ENCODE measurements around the gene SATB2.

SATB2 gene

DNA sequence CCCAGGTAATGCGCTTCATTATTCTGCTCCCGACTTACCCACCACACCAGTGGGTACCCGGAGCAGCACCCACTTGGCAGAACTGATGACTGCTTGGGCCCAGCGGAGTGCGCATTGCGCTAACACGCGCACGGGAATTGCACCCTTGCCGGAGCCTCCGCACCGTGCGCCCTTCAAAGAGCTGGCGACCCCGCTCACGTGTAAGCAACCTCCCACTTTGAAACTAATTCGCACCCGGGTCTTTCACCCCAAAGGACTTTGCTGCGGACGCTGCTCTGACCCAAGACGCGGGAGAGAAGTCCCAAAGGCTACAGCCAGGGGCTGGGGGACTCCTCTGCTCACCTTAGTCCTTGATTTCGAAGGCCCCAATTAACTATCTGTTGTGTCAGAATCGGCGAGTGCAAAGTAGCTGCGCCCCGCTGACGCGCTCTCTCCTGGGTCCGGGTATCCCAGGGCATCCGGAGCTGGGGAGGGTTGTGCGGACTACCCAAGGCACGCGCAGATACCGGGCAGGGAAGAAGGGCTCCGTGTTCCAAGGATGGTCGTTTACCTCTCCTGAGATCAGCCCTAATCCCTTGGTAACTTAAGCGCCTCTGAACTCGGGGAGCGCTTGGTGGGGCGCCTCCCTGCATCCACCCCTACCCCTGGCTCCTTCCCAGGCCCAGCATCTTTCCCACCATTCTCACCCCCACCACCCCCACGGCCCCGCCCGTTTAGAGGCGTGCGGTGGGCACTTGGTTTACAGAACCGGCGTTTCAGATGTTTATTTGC is 13.1 kb upstream of the SATB2 start:
- peak overlapping the region; percentile 60 for H3K4me3 ChIP-seq
- TF ChIP-seq, protein P1, sequence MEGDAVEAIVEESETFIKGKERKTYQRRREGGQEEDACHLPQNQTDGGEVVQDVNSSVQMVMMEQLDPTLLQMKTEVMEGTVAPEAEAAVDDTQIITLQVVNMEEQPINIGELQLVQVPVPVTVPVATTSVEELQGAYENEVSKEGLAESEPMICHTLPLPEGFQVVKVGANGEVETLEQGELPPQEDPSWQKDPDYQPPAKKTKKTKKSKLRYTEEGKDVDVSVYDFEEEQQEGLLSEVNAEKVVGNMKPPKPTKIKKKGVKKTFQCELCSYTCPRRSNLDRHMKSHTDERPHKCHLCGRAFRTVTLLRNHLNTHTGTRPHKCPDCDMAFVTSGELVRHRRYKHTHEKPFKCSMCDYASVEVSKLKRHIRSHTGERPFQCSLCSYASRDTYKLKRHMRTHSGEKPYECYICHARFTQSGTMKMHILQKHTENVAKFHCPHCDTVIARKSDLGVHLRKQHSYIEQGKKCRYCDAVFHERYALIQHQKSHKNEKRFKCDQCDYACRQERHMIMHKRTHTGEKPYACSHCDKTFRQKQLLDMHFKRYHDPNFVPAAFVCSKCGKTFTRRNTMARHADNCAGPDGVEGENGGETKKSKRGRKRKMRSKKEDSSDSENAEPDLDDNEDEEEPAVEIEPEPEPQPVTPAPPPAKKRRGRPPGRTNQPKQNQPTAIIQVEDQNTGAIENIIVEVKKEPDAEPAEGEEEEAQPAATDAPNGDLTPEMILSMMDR (IDR thresholded peaks at IDR 0.05) = no peak
- no peak for DNase-seq (ENCODE audit: low spot score)
- no peak overlapping the region for H3K27ac ChIP-seq

DNA sequence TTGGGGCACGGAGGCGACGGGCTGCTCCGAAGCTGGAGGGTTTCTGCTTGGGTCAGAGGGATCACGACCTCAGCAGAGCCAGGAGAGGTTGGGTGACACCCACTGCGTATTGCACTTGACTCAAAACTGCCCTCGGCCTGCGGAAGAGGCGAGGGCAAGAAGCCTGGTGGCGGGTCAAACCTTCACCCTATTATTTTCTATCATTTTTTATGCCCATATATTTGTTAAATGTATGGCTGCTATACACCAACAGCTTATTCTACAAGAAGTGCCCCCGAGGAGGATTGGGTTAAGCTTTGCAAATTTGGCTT is 12.6 kb upstream of the SATB2 start:
- Histone ChIP-seq H3K27ac (no peak overlapping the region), H3K4me3 (no peak overlapping the region)
- no peak for DNase-seq (ENCODE audit: low spot score)
- TF ChIP-seq, protein P1 (IDR thresholded peaks at IDR 0.05) = no peak

DNA sequence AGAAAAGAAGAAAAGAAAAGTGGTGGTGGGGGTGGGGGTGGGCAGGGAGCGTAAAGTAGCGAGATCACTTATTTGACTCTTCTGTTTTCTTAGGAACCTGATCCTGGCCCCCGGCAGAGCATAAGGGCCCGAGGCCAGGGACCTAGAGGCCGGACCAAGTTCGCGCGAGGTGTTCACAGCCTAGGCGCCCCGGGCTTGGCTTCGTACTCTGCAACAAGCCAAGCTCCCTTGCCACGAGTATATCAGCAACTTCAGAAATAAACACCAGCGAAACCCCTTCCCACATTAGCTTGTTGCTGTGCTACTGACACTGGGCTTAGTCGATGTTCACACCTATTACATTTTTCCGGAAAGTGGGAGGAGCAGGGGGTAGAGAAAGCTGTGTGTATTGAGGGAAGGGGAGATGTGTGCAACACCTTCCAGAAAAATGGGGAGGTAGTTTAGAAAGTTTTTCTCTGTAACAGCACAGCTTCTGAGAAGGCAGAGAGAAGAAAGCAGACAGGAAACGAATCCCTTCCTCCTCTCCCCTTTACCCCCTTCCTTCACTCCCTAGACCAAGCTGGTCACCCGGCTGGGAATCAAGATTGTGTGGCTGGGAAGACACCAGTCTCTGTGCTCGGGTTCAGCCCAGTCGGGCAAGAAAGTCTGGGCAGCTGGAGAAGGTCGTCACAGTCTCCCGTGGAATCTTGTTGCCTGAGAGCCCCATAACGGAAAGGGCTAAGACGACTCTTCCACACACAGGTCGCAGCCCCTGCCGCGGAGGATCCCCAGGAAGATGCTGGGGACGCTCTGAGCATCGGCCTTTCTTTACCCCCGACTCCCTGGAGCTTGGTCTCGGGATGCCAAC is 12.0 kb upstream of the SATB2 start:
- DNase-seq (ENCODE audit: low spot score) = no peak
- H3K4me3 ChIP-seq = peak overlapping the region; percentile 16
- no peak overlapping the region for H3K27ac ChIP-seq
- TF ChIP-seq, protein P1 (IDR thresholded peaks at IDR 0.05) = no peak

DNA sequence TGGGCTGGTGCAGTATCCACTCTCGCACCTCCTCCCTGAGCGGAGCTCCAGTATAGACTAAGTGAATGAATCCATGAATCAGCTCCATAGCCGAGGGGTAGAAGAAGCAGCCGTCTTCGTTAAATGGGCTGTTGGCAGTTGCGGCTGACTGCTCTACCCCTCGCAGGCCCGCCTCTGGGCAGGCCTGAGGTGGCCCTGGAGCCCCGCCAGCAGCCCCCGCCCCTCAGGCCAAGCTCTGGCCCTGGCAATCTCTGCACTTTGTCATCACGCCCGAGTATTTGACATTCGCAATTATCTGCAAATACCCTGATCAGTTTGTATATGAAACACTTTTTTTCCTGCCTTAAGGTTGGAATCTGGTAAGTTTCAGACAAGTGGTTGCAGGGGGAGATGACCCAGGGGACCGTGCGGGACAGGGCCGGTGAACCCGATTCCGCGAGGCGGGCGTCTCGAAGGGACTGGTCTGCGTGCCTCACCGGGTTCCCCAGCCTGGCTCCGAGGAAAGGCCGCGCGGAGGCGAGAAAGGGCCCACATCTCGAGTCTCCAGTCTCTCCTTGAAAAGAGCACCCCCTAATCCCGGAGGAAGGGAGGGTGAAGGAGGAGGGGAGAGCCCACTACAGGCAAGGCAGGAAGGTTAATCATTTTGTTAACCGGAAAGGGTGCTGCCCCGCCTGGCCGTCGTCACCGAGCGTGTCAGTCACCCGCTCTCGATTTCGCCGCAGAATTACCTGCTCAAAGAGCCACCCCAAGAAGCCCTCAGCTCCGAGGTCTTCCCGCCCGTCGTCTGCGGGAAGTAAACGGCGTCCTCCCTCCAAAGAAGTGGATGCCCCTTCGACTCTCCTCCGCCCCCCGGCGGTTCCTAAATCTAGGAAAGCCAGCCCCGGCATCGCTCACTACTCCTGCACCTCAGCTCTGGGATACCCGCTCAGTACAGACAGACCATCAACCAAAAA is 11.1 kb upstream of the SATB2 start:
- DNase-seq (ENCODE audit: low spot score) = no peak
- peak overlapping the region; percentile 55 for H3K4me3 ChIP-seq
- H3K27ac ChIP-seq = no peak overlapping the region
- TF ChIP-seq, protein P1 (IDR thresholded peaks at IDR 0.05) = no peak

DNA sequence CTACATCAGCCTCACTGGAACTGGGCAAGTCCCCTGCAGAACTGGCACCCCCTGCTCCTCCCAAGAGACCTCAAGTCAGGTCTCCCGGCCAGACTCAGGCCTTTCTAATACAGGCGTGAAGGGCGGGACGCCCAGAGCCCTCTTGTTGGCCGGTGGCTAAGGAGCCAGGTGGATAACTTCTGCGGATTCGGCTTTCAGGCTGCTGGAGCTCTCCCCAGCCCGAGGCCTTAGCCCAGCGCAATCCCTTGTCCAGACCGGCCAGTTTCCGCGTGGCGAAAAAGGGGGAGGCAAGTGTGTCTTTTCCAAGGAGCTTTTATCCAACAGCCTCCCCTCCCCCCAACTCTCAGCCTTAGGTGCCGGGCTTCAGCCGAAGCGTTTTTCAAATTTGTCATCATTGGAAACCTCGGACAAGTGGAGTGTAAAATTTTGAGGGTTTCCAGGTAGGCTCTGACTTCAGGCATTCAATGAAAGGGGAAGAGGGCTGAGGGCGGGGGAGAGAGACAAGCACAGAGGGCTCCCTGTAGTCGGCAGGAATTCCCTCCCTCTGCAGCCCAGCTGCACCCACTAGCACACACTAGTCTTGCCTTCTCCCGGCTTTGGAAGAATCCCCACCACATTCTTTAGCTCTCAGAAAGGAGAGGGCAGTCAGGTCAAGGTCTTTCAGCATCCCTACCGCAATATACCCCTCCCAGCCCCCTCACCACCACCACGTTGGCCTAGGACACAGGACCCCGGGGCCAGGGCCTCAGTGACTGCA is 9.5 kb upstream of the SATB2 start:
- Histone ChIP-seq H3K4me3 (no peak overlapping the region), H3K27ac (no peak overlapping the region)
- no peak for DNase-seq (ENCODE audit: low spot score)
- TF ChIP-seq, protein P1 (IDR thresholded peaks at IDR 0.05) = no peak

DNA sequence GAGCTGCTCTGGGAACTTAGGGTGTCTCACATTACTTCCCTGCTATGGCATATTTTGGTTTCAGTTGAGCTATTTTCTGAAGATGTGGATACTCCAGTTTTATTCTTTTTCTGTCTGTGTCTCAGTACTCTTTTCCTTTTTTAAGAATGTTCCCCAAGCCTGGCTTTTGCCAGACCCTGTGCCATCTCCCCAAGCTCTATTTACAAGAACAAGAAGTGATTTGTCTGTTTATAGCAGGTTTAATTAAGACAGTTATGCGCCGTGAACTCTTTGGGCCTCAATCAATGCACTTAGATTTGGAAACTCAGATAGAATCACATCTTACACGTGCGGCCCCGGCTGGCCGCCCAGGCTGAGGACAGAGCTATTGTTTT is 8.9 kb upstream of the SATB2 start:
- H3K27ac ChIP-seq = no peak overlapping the region

More for the DNA sequence above, 8.9 kb upstream of the SATB2 start:
- no peak overlapping the region for H3K4me3 ChIP-seq
- no peak for DNase-seq (ENCODE audit: low spot score)
- TF ChIP-seq, protein P1 (IDR thresholded peaks at IDR 0.05) = no peak
